Type B pancreatic cell (in vitro differentiated cells): ENCODE data around the gene AHDC1. TPM values are rescaled to one million over a fixed set of nuclear protein-coding genes. Genes with fewer than 3 reads are reported as not detected.

Experiments
- DNase-seq: peaks from one replicate; pipeline ENCODE4 v3.0.0; 2021; ENCODE audit warnings: mixed read lengths; ENCODE audit not compliant: unreplicated experiment; ENCODE audit errors: extremely low spot score
- H3K27ac Mint-ChIP-seq: 2 replicates; pipeline ENCODE4 v1.8.0; 2021; ENCODE audit warnings: mild to moderate bottlenecking, mixed read lengths
- H3K27me3 Mint-ChIP-seq: 2 replicates; pipeline ENCODE4 v1.8.0; 2021; ENCODE audit warnings: mixed read lengths
- H3K36me3 Mint-ChIP-seq: 2 replicates; pipeline ENCODE4 v1.8.0; 2021; ENCODE audit warnings: mixed read lengths
- H3K4me1 Mint-ChIP-seq: one replicate; pipeline ENCODE4 v1.8.0; 2021; ENCODE audit warnings: mixed read lengths; ENCODE audit not compliant: unreplicated experiment
- H3K4me3 Mint-ChIP-seq: 2 replicates; pipeline ENCODE4 v1.8.0; 2021; ENCODE audit warnings: mild to moderate bottlenecking, mixed read lengths
- H3K9me3 Mint-ChIP-seq: 2 replicates; pipeline ENCODE4 v1.8.0; 2021; ENCODE audit warnings: mixed read lengths
- total RNA-seq: library from RNA; stranded (reverse); gene quantifications from 2 replicates; pipeline ENCODE4 v1.2.1, GENCODE V29; 2021; ENCODE audit warnings: low replicate concordance
- TF ChIP-seq, protein P1 (sequence below): fragments of 200-600 bp; sonication (generic); conservative IDR thresholded peaks from 2 replicates; pipeline ENCODE4 v1.5.0; 2021; ENCODE audit warnings: antibody characterized with exemption, mild to moderate bottlenecking

Gene AHDC1
- total RNA-seq, 1 donor from 2014 or later: 61.0 TPM

DNA sequence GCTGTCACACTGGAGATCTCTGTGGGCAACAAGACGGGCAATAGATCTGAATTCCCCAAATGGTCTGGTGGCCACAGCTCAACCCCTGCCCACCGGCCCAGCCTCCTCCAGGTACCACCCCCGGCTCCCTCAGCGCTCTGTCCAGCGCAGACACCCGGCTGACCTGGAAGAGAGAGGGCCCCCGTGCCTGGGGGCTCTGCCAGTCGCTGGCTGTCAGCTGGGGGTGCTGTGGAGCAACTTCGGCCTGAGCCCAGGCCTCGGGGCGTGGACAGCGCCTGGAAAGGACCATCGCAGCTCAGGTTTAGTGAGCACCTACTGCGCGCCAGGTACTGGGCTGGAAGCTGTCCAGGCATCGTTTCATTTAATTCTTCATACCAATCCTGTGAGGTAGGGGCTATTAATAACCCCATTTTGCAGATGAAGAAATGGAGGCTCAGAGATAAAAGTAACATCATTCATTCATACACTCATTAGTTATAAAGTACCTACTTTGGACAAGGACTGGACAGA is 51.0 kb downstream of the AHDC1 start:
- H3K4me3 Mint-ChIP-seq: no peak overlapping the region
- H3K9me3 Mint-ChIP-seq: no peaks in the 10 kb centered on the region
- DNase-seq: no peak
- H3K4me1 Mint-ChIP-seq: peaks cover 25% of the 10 kb centered on the region
- no peak overlapping the region for H3K27ac Mint-ChIP-seq
- TF ChIP-seq, protein P1, sequence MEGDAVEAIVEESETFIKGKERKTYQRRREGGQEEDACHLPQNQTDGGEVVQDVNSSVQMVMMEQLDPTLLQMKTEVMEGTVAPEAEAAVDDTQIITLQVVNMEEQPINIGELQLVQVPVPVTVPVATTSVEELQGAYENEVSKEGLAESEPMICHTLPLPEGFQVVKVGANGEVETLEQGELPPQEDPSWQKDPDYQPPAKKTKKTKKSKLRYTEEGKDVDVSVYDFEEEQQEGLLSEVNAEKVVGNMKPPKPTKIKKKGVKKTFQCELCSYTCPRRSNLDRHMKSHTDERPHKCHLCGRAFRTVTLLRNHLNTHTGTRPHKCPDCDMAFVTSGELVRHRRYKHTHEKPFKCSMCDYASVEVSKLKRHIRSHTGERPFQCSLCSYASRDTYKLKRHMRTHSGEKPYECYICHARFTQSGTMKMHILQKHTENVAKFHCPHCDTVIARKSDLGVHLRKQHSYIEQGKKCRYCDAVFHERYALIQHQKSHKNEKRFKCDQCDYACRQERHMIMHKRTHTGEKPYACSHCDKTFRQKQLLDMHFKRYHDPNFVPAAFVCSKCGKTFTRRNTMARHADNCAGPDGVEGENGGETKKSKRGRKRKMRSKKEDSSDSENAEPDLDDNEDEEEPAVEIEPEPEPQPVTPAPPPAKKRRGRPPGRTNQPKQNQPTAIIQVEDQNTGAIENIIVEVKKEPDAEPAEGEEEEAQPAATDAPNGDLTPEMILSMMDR: no peak
- H3K36me3 Mint-ChIP-seq: peaks cover 15% of the 10 kb centered on the region
- H3K27me3 Mint-ChIP-seq: no peaks in the 10 kb centered on the region

DNA sequence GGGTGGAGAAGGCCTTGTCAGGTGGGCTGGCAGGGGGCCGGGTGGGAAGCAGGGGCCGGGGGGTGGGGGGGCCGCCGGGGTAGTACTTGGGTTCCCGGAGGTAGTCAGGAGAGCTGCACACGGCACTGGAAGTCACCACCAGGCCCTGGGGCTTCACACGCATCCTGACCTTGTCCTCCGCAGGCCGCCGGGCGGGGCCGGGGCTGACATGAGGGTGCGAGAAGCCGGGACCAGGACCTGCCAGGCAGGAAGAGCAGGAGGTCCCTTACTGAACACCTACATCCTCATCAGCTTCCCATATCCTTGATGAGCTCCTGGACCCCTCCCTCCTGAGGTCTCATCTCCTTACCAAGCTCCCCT is 52.0 kb downstream of the AHDC1 start:
- Mint-ChIP-seq H3K4me1 (peaks cover 16% of the 10 kb centered on the region), H3K27me3 (no peaks in the 10 kb centered on the region), H3K9me3 (no peaks in the 10 kb centered on the region), H3K27ac (no peak overlapping the region), H3K4me3 (no peak overlapping the region), H3K36me3 (peaks cover 10% of the 10 kb centered on the region)
- TF ChIP-seq, protein P1: no peak
- no peak for DNase-seq

DNA sequence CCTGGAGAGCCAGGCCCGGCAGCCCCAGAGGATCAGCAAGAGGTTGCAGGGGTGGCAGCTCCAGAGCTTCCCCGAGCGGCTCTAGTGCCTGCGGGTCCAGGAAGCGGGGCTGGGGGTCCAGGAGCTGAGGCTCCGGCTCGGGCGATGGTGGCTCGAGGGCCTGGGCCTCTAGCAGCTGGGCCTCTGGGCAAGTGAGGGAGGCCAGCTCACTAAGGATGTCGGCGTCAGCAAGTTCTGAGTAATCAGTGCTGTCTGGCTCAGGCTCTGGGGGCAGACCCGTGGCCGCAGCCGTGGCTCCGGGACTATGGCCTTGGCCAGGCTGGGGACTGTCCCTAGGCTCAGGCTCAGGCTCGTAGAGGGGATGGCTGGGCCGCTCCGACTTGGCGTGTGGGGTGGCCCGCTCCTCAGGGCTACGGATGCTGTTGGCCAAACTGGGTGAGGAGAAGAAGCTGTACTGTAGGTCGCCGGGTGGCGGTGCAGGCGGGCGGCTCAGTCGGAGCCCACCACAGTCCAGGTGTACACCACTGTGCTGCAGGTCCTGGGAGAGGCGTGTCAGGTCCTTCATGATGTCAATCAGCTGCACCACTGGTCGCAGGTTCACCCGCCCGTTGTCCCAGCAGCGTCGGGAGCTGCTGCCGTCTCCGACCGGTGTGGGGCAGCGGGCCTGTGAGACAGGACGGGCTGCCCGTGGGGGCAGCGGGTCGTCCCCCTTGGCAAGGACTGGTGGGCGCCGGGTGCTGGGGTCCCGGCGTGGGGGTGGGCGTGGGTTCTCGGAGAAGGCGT is 52.6 kb downstream of the AHDC1 start:
- no peaks in the 10 kb centered on the region for H3K27me3 Mint-ChIP-seq
- no peaks in the 10 kb centered on the region for H3K9me3 Mint-ChIP-seq
- DNase-seq: no peak
- H3K4me3 Mint-ChIP-seq: no peak overlapping the region
- no peak overlapping the region for H3K27ac Mint-ChIP-seq
- H3K4me1 Mint-ChIP-seq: peaks cover 11% of the 10 kb centered on the region
- TF ChIP-seq, protein P1: no peak
- peaks cover 5% of the 10 kb centered on the region for H3K36me3 Mint-ChIP-seq

DNA sequence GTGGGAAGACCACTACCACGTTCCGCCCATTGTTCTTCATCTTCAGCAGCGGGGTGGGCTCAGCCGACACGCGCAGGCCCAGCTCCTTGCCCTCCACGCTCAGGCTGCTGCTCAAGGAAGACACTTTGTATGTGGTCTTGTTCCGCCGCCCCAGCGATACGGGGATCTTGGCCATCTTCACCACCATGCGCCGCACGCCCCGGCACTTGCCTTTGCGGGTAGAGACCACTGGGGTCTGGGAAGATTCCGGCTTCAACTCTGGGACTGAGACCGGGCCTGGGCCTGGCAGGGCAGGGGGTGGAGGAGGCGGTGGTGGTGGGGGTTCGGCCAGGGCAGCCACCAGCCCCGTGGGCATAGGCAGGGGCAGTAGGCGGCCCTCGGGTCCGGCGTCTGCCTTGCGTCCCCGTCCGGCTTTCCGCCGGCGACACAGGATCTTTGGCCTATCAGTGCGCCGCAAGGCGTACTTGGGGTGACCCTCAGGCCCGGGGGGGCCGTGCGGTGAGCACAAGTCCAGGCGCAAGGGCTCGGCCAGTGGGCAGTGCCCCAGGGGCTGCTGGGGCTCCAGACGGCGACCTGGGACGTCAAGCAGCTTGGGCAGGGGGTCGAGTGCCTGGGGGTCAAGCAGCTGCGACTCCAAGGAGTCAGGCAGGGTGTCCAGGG is 53.3 kb downstream of the AHDC1 start:
- no peak overlapping the region for H3K27ac Mint-ChIP-seq
- H3K36me3 Mint-ChIP-seq: peaks cover 5% of the 10 kb centered on the region
- H3K4me1 Mint-ChIP-seq: peaks cover 8% of the 10 kb centered on the region
- no peaks in the 10 kb centered on the region for H3K9me3 Mint-ChIP-seq
- no peak for DNase-seq
- H3K27me3 Mint-ChIP-seq: no peaks in the 10 kb centered on the region
- no peak overlapping the region for H3K4me3 Mint-ChIP-seq
- TF ChIP-seq, protein P1: no peak

DNA sequence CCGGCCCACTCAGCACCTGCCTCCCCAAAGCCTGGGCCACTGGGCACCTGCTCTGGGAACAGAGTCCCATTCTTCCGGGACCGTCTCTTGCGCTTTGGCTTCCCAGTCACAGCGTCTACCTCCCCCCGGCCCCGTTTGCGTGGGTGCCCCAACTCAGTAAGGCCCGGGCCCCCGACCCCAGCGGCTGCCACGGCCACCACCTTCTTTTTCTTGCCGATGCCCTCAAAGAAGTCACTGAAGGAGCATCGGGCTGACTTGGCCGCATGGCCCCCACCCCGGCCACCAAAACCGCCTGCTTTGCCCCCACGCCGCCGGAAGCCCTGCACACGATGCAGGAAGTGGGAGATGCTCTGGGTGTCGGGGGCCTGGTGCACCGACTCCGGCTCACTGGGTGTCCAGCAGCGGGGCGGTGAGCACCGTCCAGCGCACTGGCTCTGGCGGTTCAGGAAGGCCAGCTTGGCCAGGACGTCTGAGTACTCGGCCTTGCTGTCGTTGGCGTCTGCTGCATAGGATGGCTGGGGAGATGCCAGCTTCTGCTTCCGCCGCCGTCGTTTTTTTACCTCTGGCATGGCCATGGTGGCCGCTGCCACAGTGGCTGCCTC is 54.0 kb downstream of the AHDC1 start:
- Mint-ChIP-seq H3K4me1 (peaks cover 10% of the 10 kb centered on the region), H3K36me3 (peaks cover 5% of the 10 kb centered on the region), H3K4me3 (no peak overlapping the region), H3K9me3 (no peaks in the 10 kb centered on the region), H3K27me3 (no peaks in the 10 kb centered on the region), H3K27ac (no peak overlapping the region)
- TF ChIP-seq, protein P1: no peak
- no peak for DNase-seq
